ENCODE data around the gene NFATC2. TPM values are rescaled to one million over a fixed set of nuclear protein-coding genes. Genes with fewer than 3 reads are reported as not detected.
"Not testable (repeated sequence)": the region's sequence is repeated elsewhere in the genome, so short reads cannot be mapped to it uniquely, and the experiment has no call there.

NFATC2 gene
- total RNA-seq, 1 experiment from 2014 or later, result 0.07 TPM

GRCh38 chr20:51569815-51570738 lies 27.6 kb upstream of the NFATC2 start:
- Mint-ChIP-seq H3K27me3 (ENCODE audit: insufficient read depth, unreplicated experiment) (peaks cover 14% of the 10 kb centered on the region), H3K36me3 (ENCODE audit: insufficient read depth, unreplicated experiment) (no peaks in the 10 kb centered on the region), H3K27ac (ENCODE audit: low read depth, unreplicated experiment) (no peak overlapping the region), H3K4me3 (ENCODE audit: unreplicated experiment) (no peak overlapping the region), H3K9me3 (ENCODE audit: unreplicated experiment) (no peaks in the 10 kb centered on the region), H3K4me1 (ENCODE audit: insufficient read depth, unreplicated experiment) (peaks cover 20% of the 10 kb centered on the region)
- ChIA-PET CTCF (interaction anchor here (1.0 to 6.7 kb wide), 2 partner anchors 10 to 26 kb away, joined by 3 to 57 read pairs; no protein-coding TSS in a partner anchor), POLR2A (interaction anchor here (1.0 kb wide), 1 partner anchor 9 kb away, joined by 3 read pairs; no protein-coding TSS in a partner anchor)
- no TSS peak for BruUV-seq (replicated peaks)
- intact Hi-C loops (cut with micrococcal nuclease), result no loop called here
- no peak for TF ChIP-seq CTCF (IDR thresholded peaks at IDR 0.05; ENCODE audit: unreplicated experiment)
- peak; percentile 58 for DNase-seq (ENCODE audit: unreplicated experiment)

GRCh38 chr20:51568533-51568932 lies 26.0 kb upstream of the NFATC2 start:
- BruUV-seq (replicated peaks); H3K9me3 Mint-ChIP-seq (ENCODE audit: unreplicated experiment); H3K27ac Mint-ChIP-seq (ENCODE audit: low read depth, unreplicated experiment); H3K36me3 Mint-ChIP-seq (ENCODE audit: insufficient read depth, unreplicated experiment); DNase-seq (ENCODE audit: unreplicated experiment); H3K4me3 Mint-ChIP-seq (ENCODE audit: unreplicated experiment); intact Hi-C loops (cut with micrococcal nuclease): not testable (repeated sequence)
- ChIA-PET POLR2A (interaction anchor here (0.7 kb wide), 1 partner anchor 500 kb away, joined by 3 read pairs; no protein-coding TSS in a partner anchor), CTCF (interaction anchor here (0.5 to 1.3 kb wide), 5 partner anchors 8 to 263 kb away, joined by 3 to 5 read pairs (median 3); no protein-coding TSS in a partner anchor)
- H3K4me1 Mint-ChIP-seq (ENCODE audit: insufficient read depth, unreplicated experiment), result peaks cover 15% of the 10 kb centered on the region
- H3K27me3 Mint-ChIP-seq (ENCODE audit: insufficient read depth, unreplicated experiment), result peaks cover 14% of the 10 kb centered on the region

- H3K27me3 Mint-ChIP-seq (ENCODE audit: insufficient read depth, unreplicated experiment), result peaks cover 14% of the 10 kb centered on the region
- ChIA-PET POLR2A (interaction anchor here (1.2 kb wide), 1 partner anchor 13 kb away, joined by 5 read pairs; no protein-coding TSS in a partner anchor), CTCF (interaction anchor here (0.7 to 1.3 kb wide), 2 partner anchors 12 to 27 kb away, joined by 3 to 5 read pairs; no protein-coding TSS in a partner anchor)
- DNase-seq (ENCODE audit: unreplicated experiment), result no peak
- H3K9me3 Mint-ChIP-seq (ENCODE audit: unreplicated experiment), result no peaks in the 10 kb centered on the region
- intact Hi-C loops (cut with micrococcal nuclease), result no loop called here
- no peaks in the 10 kb centered on the region for H3K36me3 Mint-ChIP-seq (ENCODE audit: insufficient read depth, unreplicated experiment)
- no peak overlapping the region for H3K4me3 Mint-ChIP-seq (ENCODE audit: unreplicated experiment)
- no TSS peak for BruUV-seq (replicated peaks)
- H3K4me1 Mint-ChIP-seq (ENCODE audit: insufficient read depth, unreplicated experiment), result peaks cover 22% of the 10 kb centered on the region
- TF ChIP-seq CTCF (IDR thresholded peaks at IDR 0.05; ENCODE audit: unreplicated experiment), result no peak
- no peak overlapping the region for H3K27ac Mint-ChIP-seq (ENCODE audit: low read depth, unreplicated experiment)
These were observed 25.1 kb upstream of the NFATC2 start for GRCh38 chr20:51567622-51568021.

GRCh38 chr20:51566594-51566993 lies 24.1 kb upstream of the NFATC2 start:
- POLR2A ChIA-PET, result interaction anchor here (1.2 kb wide), 1 partner anchor 12 kb away, joined by 5 read pairs; no protein-coding TSS in a partner anchor
- CTCF ChIA-PET, result interaction anchor here (0.6 to 1.0 kb wide), 2 partner anchors 28 to 149 kb away, joined by 3 to 9 read pairs; no protein-coding TSS in a partner anchor
- no peak for DNase-seq (ENCODE audit: unreplicated experiment)
- intact Hi-C loops (cut with micrococcal nuclease), result no loop called here
- BruUV-seq (replicated peaks), result no TSS peak
- H3K27ac Mint-ChIP-seq (ENCODE audit: low read depth, unreplicated experiment), result no peak overlapping the region
- H3K4me3 Mint-ChIP-seq (ENCODE audit: unreplicated experiment), result no peak overlapping the region
- peaks cover 20% of the 10 kb centered on the region for H3K27me3 Mint-ChIP-seq (ENCODE audit: insufficient read depth, unreplicated experiment)
- H3K36me3 Mint-ChIP-seq (ENCODE audit: insufficient read depth, unreplicated experiment), result no peaks in the 10 kb centered on the region
- no peaks in the 10 kb centered on the region for H3K9me3 Mint-ChIP-seq (ENCODE audit: unreplicated experiment)
- no peak for TF ChIP-seq CTCF (IDR thresholded peaks at IDR 0.05; ENCODE audit: unreplicated experiment)
- peaks cover 22% of the 10 kb centered on the region for H3K4me1 Mint-ChIP-seq (ENCODE audit: insufficient read depth, unreplicated experiment)
